ENCODE measurements around the gene RBKS.

GRCh38 chr2:27773959-27774358 lies 116.2 kb downstream of the RBKS start:
- no peak for TF ChIP-seq CTCF (IDR thresholded peaks at IDR 0.05)
- no peak for TF ChIP-seq POLR2A (IDR thresholded peaks at IDR 0.05)

Data from breast epithelium (tissue), 3 donors.